Measurements from ENCODE around the gene CNR1. TPM values are rescaled to one million over a fixed set of nuclear protein-coding genes. Genes with fewer than 3 reads are reported as not detected.

Gene CNR1
- total RNA-seq, 2 donors from 2014 or later, result not detected

DNA sequence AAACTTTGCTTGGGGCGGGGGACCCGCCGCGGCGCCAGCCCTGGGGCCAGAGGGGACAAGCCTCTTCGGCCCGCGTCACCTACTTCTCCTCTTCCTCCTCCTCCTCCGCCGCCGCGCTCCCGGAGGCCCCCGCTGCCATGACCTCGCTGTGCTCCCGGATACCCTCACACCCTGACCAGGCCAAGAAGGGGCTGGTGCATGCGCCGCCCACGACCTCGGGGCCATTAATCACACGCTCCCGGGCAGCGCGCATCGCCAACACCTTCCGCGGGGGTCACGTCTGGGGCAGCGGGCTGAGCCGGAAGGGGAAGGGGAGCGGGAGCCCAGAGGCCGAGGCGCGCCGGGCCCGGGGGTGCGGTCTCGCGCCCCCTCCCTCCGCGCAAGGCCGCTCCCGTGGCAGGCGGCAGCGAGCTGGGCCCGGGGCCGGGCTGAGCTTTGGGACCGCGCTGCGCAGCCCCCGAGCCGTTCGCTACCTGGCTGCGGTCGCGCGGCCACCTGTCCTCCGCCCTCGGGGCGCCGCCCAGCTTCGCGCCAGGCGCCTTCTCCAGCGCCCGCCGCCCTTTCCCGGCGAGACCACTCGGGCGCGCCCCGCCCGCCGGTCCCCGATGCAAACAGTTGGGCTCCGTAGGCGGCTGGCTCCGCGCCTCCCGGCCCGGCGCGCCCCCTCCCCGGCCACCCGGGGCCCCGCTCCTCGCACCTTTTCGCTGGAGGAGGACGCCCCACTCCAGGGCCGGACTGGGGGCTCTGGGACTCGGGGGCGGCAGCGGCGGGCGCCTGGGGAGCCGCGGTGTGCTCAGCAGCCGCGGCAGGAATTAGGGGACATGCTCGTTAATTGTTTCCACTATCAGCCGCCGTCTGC, 575 bp upstream of the CNR1 start:
- Mint-ChIP-seq H3K4me1 (ENCODE audit: low read depth in 2 of 2) (peaks cover 5 to 9% of the 10 kb centered on the region in 2 donors), H3K27ac (no peak overlapping the region), H3K36me3 (no peaks in the 10 kb centered on the region), H3K4me3 (peak overlapping the region; percentile 71), H3K27me3 (peaks cover 49 to 64% of the 10 kb centered on the region in 2 donors), H3K9me3 (no peaks in the 10 kb centered on the region)
- ATAC-seq (peak; percentile 8 to 47), DNase-seq (ENCODE audit: low spot score) (no peak)

DNA sequence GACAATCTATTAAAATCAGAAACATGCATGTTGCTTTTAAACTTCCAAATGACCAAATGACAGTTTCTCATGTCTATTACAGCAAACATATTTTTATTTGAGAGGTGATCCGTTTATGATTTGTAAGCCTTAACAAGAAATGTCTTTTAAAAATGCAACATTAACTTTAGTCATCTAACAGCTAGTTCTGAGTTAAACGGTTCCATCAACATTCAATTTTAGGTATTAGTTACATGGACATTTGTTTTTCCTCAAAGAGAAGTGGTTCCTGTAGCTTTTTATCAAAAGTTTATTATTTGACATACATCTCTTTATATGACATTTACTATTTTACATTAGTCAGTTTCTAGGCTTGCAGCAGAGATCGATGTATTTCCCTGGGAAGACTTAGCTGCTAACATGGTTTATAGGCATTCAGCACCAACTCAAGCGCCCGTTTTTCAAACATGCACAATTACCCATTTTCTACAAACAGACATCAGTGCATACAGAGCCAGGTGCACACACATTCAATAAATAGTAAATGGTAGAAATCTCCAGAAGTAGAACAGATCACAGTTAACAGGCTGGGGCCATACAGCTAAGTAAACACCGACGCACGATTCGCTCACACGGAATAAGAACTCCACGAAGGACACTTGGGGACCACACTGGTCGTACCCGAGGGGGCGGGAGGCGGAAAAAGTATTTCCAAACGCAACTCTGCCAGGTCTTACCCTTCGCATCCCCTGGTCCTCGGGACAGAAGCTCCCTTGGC, 882 bp downstream of the CNR1 start:
- peaks cover 5 to 9% of the 10 kb centered on the region in 2 donors for H3K4me1 Mint-ChIP-seq (ENCODE audit: low read depth in 2 of 2)
- H3K27me3 Mint-ChIP-seq, result peaks cover 44 to 53% of the 10 kb centered on the region in 2 donors
- H3K9me3 Mint-ChIP-seq, result no peaks in the 10 kb centered on the region
- ATAC-seq, result peak in 1 of 2 donors; percentile 11
- DNase-seq (ENCODE audit: low spot score), result no peak
- H3K4me3 Mint-ChIP-seq, result peak overlapping the region; percentile 55
- no peak overlapping the region for H3K27ac Mint-ChIP-seq
- H3K36me3 Mint-ChIP-seq, result no peaks in the 10 kb centered on the region

DNA sequence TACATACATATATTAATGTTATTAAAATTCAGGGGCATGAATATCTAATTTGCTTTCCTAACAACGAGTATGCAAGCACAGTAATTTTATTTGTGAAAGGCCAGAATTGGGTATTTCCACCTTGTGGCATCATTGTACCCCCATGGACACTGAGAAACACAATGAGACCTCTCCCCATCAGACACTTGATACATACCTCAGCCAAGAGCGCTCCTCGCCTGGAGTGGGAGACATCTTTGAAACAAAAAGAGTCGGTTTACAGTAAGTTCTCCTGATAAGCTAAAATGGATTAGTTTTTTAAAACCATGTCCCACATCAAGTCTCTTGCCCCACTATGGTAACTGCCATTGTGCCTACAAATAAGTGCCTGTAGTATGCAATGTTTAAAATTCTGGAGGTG, 2.1 kb downstream of the CNR1 start:
- Mint-ChIP-seq H3K36me3 (no peaks in the 10 kb centered on the region), H3K9me3 (no peaks in the 10 kb centered on the region), H3K4me3 (no peak overlapping the region), H3K4me1 (ENCODE audit: low read depth in 2 of 2) (peaks cover 5 to 9% of the 10 kb centered on the region in 2 donors), H3K27me3 (peaks cover 34 to 41% of the 10 kb centered on the region in 2 donors), H3K27ac (no peak overlapping the region)
- DNase-seq (ENCODE audit: low spot score), result no peak
- no peak for ATAC-seq

DNA sequence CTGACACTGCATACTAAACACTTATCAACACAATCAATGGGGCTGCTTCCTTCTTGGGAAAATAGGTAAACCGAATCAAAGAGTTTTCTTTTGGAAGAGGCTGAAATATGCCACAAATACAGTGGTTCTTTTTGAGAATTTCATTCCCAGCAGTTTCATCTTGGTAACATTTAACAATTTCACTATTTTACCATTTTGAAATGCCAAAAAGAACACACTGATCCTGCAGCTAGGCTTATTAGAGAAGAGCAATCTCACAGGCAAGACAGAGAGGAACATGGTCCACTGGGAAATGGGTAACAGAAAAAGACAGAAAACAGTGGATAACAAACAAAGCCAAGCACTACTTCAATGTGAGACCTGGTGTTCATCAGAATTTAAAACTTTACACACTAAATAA, 2.5 kb downstream of the CNR1 start:
- H3K9me3 Mint-ChIP-seq, result no peaks in the 10 kb centered on the region
- no peak for ATAC-seq
- H3K27me3 Mint-ChIP-seq, result peaks cover 32 to 37% of the 10 kb centered on the region in 2 donors
- H3K27ac Mint-ChIP-seq, result no peak overlapping the region
- H3K4me3 Mint-ChIP-seq, result no peak overlapping the region
- peaks cover 5 to 9% of the 10 kb centered on the region in 2 donors for H3K4me1 Mint-ChIP-seq (ENCODE audit: low read depth in 2 of 2)
- no peaks in the 10 kb centered on the region for H3K36me3 Mint-ChIP-seq
- DNase-seq (ENCODE audit: low spot score), result no peak

DNA sequence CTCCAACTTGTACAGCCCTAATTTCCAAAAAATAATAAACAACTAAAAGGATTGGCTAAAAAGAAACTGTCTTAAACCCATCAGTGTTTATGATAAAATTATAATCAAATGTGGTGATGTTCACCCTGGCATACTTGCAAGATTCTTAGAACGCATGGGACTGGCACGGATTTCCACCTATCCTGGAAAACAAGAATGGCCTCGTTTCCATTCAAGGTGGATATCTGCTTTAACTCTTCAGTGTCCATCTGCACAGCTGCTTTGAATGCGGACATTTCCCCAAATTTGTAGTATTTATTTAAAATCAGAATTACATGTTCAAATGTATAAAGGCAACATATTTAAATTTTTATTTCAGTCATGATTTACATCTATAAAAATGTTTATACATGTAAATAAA, 4.2 kb downstream of the CNR1 start:
- no peak overlapping the region for H3K27ac Mint-ChIP-seq
- H3K36me3 Mint-ChIP-seq, result no peaks in the 10 kb centered on the region
- peaks cover 5% of the 10 kb centered on the region in 2 donors for H3K4me1 Mint-ChIP-seq (ENCODE audit: low read depth in 2 of 2)
- ATAC-seq (no peak), DNase-seq (ENCODE audit: low spot score) (no peak)
- H3K9me3 Mint-ChIP-seq, result no peaks in the 10 kb centered on the region
- peaks cover 24 to 32% of the 10 kb centered on the region in 2 donors for H3K27me3 Mint-ChIP-seq
- H3K4me3 Mint-ChIP-seq, result no peak overlapping the region

DNA sequence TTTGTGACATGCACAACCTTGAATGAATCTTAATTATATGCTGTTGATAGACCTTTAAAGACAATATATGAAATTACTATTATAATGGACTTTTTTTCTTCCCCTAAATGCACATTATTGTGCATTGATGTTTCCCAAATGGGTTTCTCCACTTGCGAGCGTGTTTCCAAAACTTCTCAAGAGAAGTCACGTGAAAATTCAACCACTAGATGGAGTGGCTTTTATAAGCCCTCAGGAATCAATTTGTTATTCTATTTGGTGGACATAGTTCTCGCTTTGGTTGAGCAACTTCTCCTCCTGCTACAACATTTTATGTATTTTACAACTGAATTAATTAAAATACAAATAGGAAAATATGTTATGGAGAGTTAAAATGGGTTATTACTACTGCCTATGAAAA, 9.0 kb downstream of the CNR1 start:
- DNase-seq (ENCODE audit: low spot score) (no peak), ATAC-seq (no peak)
- peaks cover 4 to 7% of the 10 kb centered on the region in 2 donors for H3K27me3 Mint-ChIP-seq
- H3K4me1 Mint-ChIP-seq (ENCODE audit: low read depth in 2 of 2), result no peaks in the 10 kb centered on the region
- H3K9me3 Mint-ChIP-seq, result no peaks in the 10 kb centered on the region
- H3K4me3 Mint-ChIP-seq, result no peak overlapping the region
- no peaks in the 10 kb centered on the region for H3K36me3 Mint-ChIP-seq
- H3K27ac Mint-ChIP-seq, result no peak overlapping the region

DNA sequence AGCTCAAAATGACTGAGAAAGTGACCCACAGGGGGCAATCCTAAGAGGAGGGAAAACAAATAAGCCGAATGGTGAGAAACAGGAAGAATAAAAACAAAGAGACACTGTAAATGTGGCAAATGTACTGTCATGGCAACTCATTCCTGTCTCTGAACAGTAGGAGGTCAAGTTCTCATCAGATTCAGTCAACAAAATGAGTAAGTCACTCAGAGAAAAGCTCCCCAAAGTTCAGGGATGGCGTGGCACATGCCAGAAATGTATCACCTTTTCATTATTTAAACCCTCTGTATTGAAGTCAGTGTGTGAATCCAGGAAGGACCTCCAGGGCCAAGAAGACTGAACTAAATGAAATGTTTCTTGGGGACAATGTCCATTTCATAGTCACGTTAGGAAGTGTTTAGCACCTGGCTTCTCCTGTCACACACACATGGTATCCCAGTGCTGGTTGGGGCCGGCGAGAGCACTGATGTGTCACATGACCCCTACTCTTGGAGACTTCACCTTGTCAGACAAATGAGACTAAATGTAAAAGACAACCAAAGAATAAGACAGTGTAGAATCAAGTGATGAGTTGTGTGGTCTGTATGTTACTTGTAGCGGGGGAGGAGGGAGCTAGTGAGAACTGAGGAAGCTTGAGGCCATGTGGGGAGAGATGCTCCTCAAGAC, 20.7 kb downstream of the CNR1 start:
- Mint-ChIP-seq H3K4me3 (no peak overlapping the region), H3K9me3 (no peaks in the 10 kb centered on the region), H3K36me3 (no peaks in the 10 kb centered on the region), H3K27me3 (peaks cover 5 to 34% of the 10 kb centered on the region in 2 donors), H3K4me1 (ENCODE audit: low read depth in 2 of 2) (no peaks in the 10 kb centered on the region), H3K27ac (no peak overlapping the region)
- ATAC-seq (peak in 1 of 2 donors; percentile 26), DNase-seq (ENCODE audit: low spot score) (no peak)

DNA sequence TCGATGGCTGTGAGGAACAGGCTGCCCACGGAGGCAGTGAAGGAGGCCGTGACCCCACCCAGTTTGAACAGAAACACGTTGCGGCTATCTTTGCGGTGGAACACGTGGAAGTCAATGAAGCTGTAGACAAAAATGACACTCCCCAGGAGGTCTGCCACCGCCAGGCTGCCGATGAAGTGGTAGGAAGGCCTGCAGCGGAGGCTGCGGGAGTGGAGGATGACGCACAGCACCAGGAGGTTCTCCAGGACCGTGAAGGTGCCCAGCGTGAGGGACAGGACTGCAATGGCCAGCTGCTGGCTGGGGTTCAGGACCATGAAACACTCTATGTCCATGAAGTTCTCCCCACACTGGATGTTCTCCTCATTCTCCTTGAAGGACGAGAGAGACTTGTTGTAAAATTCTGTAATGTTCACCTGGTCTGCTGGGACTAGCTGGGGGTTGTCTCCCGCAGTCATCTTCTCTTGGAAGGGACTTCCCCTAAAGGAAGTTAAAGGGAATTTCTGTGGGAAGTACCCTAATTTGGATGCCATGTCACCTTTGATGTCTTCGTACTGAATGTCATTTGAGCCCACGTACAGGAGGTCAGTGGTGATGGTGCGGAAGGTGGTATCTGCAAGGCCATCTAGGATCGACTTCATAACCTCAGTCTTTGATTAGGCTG, 21.4 kb downstream of the CNR1 start:
- H3K4me1 Mint-ChIP-seq (ENCODE audit: low read depth in 2 of 2), result no peaks in the 10 kb centered on the region
- no peaks in the 10 kb centered on the region for H3K9me3 Mint-ChIP-seq
- H3K27me3 Mint-ChIP-seq, result peaks cover 5 to 27% of the 10 kb centered on the region in 2 donors
- ATAC-seq (no peak), DNase-seq (ENCODE audit: low spot score) (no peak)
- no peak overlapping the region for H3K27ac Mint-ChIP-seq
- no peaks in the 10 kb centered on the region for H3K36me3 Mint-ChIP-seq
- H3K4me3 Mint-ChIP-seq, result no peak overlapping the region

DNA sequence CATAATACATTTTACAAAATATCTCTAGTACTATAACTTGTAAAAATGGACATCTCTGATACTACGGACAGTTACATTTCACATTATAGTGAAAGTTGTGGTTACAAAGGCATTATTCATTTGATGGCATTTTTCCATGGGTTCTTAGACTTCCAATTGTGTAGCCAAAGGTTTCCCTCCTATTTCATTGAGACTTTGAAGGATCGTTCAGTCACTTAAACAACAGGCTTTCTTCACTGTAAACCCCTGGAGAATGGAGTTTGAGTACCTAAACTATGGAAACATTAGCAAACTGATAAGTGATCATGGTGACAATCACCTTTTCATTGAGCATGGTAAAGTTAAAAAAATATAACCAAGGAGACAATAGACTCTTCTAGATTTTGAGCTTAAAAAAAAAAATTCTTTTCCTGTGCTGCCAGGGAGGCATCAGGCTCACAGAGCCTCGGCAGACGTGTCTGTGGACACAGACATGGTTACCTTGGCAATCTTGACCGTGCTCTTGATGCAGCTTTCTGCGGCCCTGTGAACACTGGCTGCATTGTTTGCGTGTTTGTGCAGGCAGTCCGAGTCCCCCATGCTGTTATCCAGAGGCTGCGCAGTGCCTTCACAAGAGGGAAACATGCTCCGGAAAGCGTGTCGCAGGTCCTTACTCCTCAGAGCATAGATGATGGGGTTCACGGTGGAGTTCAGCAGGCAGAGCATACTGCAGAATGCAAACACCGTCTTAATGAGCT, 22.6 kb downstream of the CNR1 start:
- no peak overlapping the region for H3K4me3 Mint-ChIP-seq
- H3K27ac Mint-ChIP-seq, result no peak overlapping the region
- no peak for ATAC-seq

DNA sequence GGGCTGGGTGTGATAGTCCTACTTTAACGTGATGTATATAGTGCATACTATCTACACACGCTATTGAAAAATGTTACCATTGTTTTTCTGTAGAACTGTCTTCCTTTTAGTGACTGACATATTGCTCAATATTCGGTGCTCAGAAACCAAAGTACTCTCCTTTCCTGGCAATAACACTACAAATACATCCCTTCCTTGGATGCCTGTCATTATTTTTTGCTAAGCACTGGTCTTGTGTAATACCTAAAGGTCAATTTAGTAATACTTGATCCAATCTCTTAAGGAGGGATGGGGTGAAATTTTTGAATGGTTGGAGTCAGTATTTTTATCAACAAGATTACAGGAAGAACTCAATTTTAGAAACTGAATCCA, 23.9 kb downstream of the CNR1 start:
- Mint-ChIP-seq H3K4me3 (no peak overlapping the region), H3K4me1 (ENCODE audit: low read depth in 2 of 2) (no peaks in the 10 kb centered on the region), H3K27ac (no peak overlapping the region), H3K9me3 (no peaks in the 10 kb centered on the region), H3K27me3 (peaks cover 0 to 9% of the 10 kb centered on the region in 2 donors), H3K36me3 (no peaks in the 10 kb centered on the region)
- DNase-seq (ENCODE audit: low spot score) (no peak), ATAC-seq (no peak)

More for the DNA sequence above, 22.6 kb downstream of the CNR1 start:
- no peak for DNase-seq (ENCODE audit: low spot score)
- no peaks in the 10 kb centered on the region for H3K4me1 Mint-ChIP-seq (ENCODE audit: low read depth in 2 of 2)
- H3K9me3 Mint-ChIP-seq, result no peaks in the 10 kb centered on the region
- H3K36me3 Mint-ChIP-seq, result no peaks in the 10 kb centered on the region
- H3K27me3 Mint-ChIP-seq, result peaks cover 3 to 20% of the 10 kb centered on the region in 2 donors

DNA sequence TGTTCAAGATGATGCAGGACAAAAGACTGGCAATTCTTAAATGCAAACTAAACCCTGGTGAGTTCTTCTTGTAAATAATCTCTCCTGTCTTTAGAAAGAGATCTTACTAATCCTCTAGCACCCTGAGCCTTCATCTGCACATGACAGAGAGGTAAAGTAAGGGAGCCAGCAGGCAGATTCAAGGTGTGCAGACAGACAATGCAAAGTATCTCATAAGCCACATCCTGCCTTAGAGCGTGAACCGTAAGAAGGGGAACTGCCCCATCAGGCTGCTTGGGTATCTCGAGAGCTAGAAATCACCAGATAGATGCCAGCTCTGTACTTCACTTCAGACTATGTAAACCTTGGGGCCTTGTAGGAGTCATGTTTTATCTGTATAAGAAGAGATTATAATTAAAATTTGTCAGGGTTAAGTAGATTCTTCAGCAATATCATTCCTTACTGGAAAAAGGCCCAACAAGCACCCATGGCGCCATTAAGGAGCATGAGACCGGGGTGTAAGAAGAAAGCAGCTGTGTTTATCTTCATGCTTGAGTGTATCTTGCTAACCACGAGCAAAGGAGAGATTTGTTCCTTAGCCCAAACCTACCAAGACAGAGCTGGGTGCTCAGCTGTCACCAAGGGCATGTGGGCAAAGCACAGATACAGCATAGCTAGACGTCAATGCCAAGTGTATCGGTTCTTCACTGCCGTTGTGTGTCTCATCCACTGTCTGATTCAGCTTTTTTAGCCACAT, 24.4 kb downstream of the CNR1 start:
- no peaks in the 10 kb centered on the region for H3K36me3 Mint-ChIP-seq
- DNase-seq (ENCODE audit: low spot score) (no peak), ATAC-seq (no peak)
- no peaks in the 10 kb centered on the region for H3K9me3 Mint-ChIP-seq
- H3K27ac Mint-ChIP-seq, result no peak overlapping the region
- H3K4me1 Mint-ChIP-seq (ENCODE audit: low read depth in 2 of 2), result no peaks in the 10 kb centered on the region
- H3K4me3 Mint-ChIP-seq, result no peak overlapping the region
- H3K27me3 Mint-ChIP-seq, result peaks cover 0 to 7% of the 10 kb centered on the region in 2 donors

DNA sequence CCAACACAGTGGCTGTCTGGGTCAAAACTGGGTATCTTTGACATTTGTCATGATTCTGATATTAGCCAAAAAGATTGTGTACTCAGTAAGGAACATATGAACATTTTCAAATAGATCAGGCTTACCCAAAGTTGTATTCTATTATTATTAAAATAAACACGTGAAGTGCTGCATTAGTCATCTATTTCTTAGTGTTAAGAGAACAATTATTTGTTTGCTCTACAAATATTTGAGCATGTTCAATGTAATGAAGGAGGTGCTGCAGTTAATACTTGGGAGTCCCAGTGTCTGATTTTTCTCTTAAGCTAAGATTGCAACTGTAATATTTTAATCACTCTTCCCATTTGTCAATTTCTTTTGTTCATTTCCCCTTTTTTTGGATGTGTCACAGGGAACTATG, 28.2 kb downstream of the CNR1 start:
- Mint-ChIP-seq H3K4me3 (no peak overlapping the region), H3K9me3 (peaks cover 5% of the 10 kb centered on the region), H3K27ac (no peak overlapping the region), H3K36me3 (no peaks in the 10 kb centered on the region), H3K27me3 (peaks cover 5 to 8% of the 10 kb centered on the region in 2 donors), H3K4me1 (ENCODE audit: low read depth in 2 of 2) (no peaks in the 10 kb centered on the region)
- DNase-seq (ENCODE audit: low spot score) (no peak), ATAC-seq (no peak)
